Activated CD8-positive, alpha-beta memory T cell treated with anti-CD3 and anti-CD28 coated beads for 36 hours (primary cell): ENCODE data around the gene CLK2. TPM values are rescaled to one million over a fixed set of nuclear protein-coding genes. Genes with fewer than 3 reads are reported as not detected.

ENCODE experiments used
- total RNA-seq, 2 experiments: library from RNA; stranded (reverse); gene quantifications; one replicate each; pipeline ENCODE4 v1.2.3, GENCODE V29; 2021

Gene CLK2
- total RNA-seq, 2 experiments from 2014 or later = 79.6 to 82.7 TPM

Other genes with a start within 250 kb of the CLK2 start
- under 1 TPM in 1 of 2 experiments, not detected in 1; 0.21 TPM for gene DCST2, start 239.7 kb downstream of the CLK2 start, total RNA-seq
- gene DCST1, start 239.7 kb downstream of the CLK2 start, total RNA-seq = not detected
- gene ADAM15, start 222.2 kb downstream of the CLK2 start, total RNA-seq = 10 to 100 TPM; 38.5 to 44.6 TPM
- gene EFNA4, start 209.8 kb downstream of the CLK2 start, total RNA-seq = 1 to 10 TPM; 3.4 to 4.6 TPM
- gene EFNA3, start 194.7 kb downstream of the CLK2 start, total RNA-seq = 1 to 10 TPM; 3.1 to 3.5 TPM
- under 1 TPM in 1 of 2 experiments, not detected in 1; 0.15 TPM for gene EFNA1, start 145.6 kb downstream of the CLK2 start, total RNA-seq
- gene SLC50A1, start 137.7 kb downstream of the CLK2 start, total RNA-seq = 10 to 100 TPM; 54.3 to 56.8 TPM
- gene DPM3, start 133.0 kb downstream of the CLK2 start, total RNA-seq = 10 to 100 TPM; 31.3 to 32.0 TPM
- 100 to 1,000 TPM; 179 to 199 TPM for gene KRTCAP2, start 100.2 kb downstream of the CLK2 start, total RNA-seq
- 1 to 10 TPM; 7.3 to 7.8 TPM for gene TRIM46, start 99.7 kb downstream of the CLK2 start, total RNA-seq
- gene THBS3, start 65.6 kb downstream of the CLK2 start, total RNA-seq = 1 to 10 TPM; 7.0 to 8.7 TPM
- gene MTX1, start 64.8 kb downstream of the CLK2 start, total RNA-seq = 10 to 100 TPM; 70.4 to 71.1 TPM
- 10 to 100 TPM; 47.2 to 50.7 TPM for gene ENTREP3, start 18.0 kb downstream of the CLK2 start, total RNA-seq
- 100 to 1,000 TPM; 136 to 138 TPM for gene SCAMP3, start 11.1 kb downstream of the CLK2 start, total RNA-seq
- 1 to 10 TPM; 3.4 to 3.7 TPM for gene HCN3, start 4.0 kb upstream of the CLK2 start, total RNA-seq
- gene PKLR, start 27.9 kb upstream of the CLK2 start, total RNA-seq = not detected
- gene FDPS, start 35.4 kb upstream of the CLK2 start, total RNA-seq = 100 to 1,000 TPM; 233 to 253 TPM
- gene RUSC1, start 47.4 kb upstream of the CLK2 start, total RNA-seq = 10 to 100 TPM; 27.9 to 30.0 TPM